Measurements from ENCODE around the gene TGFBR2.

- TF ChIP-seq CTCF (optimal IDR thresholded peaks at IDR 0.05 in 1 of 3, IDR thresholded peaks at IDR 0.05 in 1 of 3, conservative IDR thresholded peaks at IDR 0.05 in 1 of 3; ENCODE audit: extremely low read depth in 1 of 3, insufficient read depth in 2 of 3, low read length in 3 of 3): no peak
- TF ChIP-seq EZH2 (IDR thresholded peaks at IDR 0.05; ENCODE audit: low read length): no peak
Observed at GRCh38 chr3:30675774-30676173, 69.4 kb downstream of the TGFBR2 start.

All from keratinocyte (primary cell).